ENCODE data around the gene PRDM16.

DNA sequence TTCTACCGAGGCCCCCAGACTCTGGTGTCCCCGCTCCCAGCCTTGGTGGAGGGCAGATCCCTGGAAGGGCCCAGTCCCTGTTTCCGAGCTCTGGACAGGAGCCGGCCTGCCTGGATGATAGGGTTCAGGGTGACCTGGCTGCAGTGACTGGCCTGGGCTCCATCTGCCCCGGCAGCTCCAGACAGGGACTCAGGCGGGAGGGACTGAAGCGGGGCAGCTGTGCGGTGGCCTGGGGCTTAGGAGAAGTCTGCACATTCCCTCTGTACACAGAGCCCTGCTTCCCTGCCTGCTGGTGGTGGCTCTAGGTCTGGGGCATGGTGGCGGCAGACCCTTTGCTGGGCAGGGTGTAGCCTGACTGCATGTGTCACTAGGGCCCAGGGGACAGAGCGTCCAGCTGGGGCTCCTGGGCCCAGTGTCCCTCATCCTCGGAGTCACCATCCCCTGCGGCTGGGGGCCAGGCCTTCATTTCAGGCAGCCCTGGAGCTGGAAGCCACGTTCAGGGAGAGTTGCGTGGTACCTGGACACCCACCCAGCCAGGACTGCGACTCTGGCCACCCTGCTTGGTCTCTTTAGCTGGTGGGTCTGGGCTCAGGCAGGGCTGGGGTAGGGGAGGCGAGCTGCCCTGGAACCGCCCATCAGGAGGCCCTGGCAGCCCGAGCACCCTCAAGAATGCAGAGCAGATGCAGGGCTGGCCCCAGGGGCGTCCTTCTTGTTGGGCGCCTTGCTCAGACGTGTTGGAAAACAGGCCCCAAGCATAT lies 395.1 kb downstream of the PRDM16 start:
- TF ChIP-seq, protein P1, sequence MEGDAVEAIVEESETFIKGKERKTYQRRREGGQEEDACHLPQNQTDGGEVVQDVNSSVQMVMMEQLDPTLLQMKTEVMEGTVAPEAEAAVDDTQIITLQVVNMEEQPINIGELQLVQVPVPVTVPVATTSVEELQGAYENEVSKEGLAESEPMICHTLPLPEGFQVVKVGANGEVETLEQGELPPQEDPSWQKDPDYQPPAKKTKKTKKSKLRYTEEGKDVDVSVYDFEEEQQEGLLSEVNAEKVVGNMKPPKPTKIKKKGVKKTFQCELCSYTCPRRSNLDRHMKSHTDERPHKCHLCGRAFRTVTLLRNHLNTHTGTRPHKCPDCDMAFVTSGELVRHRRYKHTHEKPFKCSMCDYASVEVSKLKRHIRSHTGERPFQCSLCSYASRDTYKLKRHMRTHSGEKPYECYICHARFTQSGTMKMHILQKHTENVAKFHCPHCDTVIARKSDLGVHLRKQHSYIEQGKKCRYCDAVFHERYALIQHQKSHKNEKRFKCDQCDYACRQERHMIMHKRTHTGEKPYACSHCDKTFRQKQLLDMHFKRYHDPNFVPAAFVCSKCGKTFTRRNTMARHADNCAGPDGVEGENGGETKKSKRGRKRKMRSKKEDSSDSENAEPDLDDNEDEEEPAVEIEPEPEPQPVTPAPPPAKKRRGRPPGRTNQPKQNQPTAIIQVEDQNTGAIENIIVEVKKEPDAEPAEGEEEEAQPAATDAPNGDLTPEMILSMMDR (IDR thresholded peaks at IDR 0.05; ENCODE audit: borderline replicate concordance, extremely low read depth, low read length, poor library complexity, severe bottlenecking): no peak
- no peak for TF ChIP-seq EZH2 (IDR thresholded peaks at IDR 0.05; ENCODE audit: borderline replicate concordance, low read depth, low read length, severe bottlenecking)
